Fibroblast of mammary gland (primary cell): ENCODE results near the gene CIAO3.
"Not testable (repeated sequence)": the region's sequence is repeated elsewhere in the genome, so short reads cannot be mapped to it uniquely, and the experiment has no call there.

Source experiments
- DNase-seq: peaks from one replicate; pipeline ENCODE4 v3.0.0-alpha.2; 2010; ENCODE audit warnings: low read depth
- H3K4me3 ChIP-seq: 2 replicates; pipeline ENCODE4 v1.5.1; 2011; ENCODE audit warnings: low read depth, mild to moderate bottlenecking, low read length, moderate library complexity; ENCODE audit not compliant: control insufficient read depth
- TF ChIP-seq, protein P1 (sequence below): conservative IDR thresholded peaks from 2 replicates; pipeline ENCODE4 v1.5.1; 2011; ENCODE audit warnings: low read depth, low read length, inconsistent platforms; ENCODE audit not compliant: control insufficient read depth, insufficient read depth

CIAO3 gene

DNA sequence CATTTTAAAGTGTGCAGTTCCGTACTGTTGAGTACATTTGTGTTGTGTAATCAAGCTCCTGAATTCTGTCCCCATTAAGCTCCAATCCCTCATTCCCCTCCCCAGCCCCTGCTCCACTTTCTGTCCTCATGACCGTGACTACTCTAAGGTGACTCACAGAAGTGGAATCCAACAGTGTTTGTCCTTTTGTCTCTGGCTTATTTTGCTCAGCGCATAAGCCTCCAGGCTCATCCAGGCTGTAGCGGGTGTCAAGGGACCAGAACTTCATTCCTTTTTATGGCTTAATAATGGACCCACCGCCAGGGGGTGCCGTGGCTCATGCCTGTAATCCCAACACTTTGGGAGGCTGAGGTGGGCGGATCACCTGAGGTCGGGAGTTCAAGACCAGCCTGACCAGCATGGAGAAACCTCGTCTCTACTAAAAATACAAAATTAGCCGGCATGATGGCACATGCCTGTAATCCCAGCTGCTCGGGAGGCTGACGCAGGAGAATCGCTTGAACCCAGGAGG lies 28.0 kb downstream of the CIAO3 start:
- TF ChIP-seq, protein P1, sequence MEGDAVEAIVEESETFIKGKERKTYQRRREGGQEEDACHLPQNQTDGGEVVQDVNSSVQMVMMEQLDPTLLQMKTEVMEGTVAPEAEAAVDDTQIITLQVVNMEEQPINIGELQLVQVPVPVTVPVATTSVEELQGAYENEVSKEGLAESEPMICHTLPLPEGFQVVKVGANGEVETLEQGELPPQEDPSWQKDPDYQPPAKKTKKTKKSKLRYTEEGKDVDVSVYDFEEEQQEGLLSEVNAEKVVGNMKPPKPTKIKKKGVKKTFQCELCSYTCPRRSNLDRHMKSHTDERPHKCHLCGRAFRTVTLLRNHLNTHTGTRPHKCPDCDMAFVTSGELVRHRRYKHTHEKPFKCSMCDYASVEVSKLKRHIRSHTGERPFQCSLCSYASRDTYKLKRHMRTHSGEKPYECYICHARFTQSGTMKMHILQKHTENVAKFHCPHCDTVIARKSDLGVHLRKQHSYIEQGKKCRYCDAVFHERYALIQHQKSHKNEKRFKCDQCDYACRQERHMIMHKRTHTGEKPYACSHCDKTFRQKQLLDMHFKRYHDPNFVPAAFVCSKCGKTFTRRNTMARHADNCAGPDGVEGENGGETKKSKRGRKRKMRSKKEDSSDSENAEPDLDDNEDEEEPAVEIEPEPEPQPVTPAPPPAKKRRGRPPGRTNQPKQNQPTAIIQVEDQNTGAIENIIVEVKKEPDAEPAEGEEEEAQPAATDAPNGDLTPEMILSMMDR, result peak; percentile 47
- H3K4me3 ChIP-seq, result not testable (repeated sequence)
- DNase-seq, result peak; percentile 98

DNA sequence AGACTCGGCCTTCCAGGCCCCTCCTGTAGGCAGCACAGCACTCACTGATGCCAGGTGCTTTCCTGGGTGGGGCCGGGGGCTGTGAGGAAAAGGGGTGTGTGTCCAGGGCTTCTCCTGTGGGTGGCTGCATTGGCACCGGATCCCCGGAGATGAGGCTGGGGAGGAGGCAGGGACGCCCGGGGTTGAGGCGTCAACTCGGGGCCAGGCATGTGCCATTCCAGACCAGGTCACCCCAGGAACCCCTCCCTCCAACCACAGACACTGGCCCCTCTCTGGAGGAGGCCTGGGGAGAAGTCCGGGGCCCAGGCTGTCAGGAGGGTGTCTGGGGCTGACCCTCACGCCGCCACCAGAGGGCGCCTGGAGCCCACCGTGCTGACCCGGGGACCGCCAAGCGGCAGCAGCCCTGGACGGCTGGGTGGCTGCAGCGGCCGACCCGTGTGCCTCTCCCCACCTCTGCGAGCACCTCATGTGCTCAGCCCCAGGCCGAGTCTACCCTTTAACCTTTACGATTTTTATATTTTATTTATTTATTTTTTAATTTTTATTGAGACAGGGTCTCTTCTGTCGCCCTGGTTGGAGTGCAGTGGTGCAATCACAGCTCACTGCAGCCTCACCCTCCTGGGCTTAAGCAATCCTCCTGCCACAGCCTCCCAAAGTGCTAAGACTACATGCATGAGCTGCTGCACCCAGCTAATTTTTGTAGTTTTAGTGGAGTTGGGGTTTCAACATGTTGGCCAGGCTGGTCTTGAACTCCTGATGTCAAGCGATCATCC lies 29.1 kb downstream of the CIAO3 start:
- H3K4me3 ChIP-seq, result no peak overlapping the region
- TF ChIP-seq, protein P1, result peak; percentile 70
- peak; percentile 59 for DNase-seq

DNA sequence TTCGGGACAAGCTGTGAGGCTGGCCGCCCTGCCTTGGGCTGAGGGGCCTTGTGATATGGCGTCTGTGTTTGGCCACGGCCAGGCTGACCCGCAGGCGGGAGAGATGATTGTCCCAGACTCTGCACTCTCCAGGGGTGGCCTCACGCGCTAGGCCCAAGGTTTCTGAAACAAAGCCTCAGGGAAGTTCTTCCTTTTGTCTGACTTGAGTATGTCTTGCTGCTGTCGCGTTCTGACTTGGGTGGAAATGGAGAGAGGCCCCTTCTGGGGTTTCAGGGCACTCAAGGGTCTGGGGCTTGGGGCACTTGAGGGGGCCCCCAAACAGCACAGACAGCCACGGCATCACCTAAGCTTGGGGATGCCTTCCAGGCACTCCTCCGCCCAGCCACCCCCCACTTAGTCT lies 29.7 kb downstream of the CIAO3 start:
- DNase-seq, result no peak
- TF ChIP-seq, protein P1, result no peak
- H3K4me3 ChIP-seq, result no peak overlapping the region

DNA sequence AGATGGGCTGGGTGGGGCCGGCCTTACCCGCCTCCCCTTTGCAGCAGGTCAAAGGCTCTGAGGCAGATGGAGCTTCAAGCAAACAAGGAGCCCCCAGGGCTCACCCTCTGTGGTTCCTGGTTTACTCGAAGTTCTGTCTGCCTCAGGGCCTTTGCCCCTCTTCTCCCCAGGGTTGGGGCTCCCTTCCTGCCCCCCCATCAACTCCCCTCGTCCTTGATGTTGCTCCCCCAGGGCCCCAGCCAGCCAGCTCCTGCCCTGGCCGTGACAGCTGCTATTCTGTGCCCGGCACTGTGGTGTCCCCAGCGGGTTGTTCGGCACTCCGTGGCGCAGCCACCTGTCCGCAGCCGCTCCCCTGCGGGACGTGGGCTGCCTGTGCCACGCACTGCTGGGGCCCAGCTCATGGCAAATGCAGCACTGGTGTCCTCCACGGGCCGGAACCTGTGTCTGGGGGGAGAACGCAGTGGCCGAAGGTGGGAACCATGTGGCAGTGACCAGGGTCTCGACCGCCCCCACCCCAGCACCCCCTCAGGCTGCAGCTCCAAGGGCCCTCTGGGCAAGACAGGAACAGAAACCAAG lies 30.2 kb downstream of the CIAO3 start:
- no peak for DNase-seq
- no peak overlapping the region for H3K4me3 ChIP-seq
- TF ChIP-seq, protein P1, result no peak

DNA sequence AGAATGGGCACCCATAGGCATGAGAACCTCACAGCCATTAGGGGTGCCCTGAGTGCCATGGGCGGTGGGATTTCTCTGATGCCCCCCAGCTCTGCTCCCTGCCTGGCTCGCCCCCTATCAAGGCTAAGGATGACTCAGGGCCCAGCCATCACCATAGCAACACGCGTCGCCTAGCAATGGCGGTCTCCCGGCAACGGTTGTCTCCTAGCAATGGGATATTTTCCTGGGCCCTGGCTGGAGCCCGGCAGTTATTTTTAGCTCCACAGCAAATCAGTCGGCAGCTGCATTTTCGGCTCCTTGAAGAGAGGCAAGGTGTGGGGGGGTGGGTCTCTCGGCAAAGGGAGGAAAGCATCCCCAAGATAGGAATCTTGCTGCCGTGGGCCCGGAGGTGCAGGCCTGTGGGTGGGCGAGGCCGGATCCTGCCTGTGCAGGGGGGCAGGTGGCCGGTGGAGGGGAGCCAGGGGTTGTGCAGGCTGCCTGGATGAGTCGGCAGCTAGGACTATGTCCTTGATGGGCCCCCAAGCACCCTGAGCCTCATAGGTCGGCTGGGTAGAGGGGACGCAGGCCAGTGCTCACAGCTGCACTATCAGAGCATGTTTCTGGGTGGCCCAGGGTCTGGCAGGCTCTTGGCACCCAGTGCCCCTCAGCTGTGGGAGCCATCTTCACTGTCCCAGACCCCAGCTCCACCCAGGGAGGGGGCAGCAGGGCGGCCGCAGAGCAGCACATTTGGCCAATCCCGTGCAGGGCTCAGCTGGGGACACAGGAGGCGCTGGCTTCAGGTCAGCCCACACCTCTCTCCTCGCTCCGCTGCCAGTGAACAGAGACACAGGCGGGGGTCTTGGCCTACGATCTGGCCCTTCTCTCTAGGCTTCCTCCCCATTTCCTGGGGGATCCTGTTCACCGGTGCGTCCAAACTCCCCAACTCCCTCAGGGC lies 31.0 kb downstream of the CIAO3 start:
- peak; percentile 84 for DNase-seq
- TF ChIP-seq, protein P1, result no peak
- H3K4me3 ChIP-seq, result no peak overlapping the region

DNA sequence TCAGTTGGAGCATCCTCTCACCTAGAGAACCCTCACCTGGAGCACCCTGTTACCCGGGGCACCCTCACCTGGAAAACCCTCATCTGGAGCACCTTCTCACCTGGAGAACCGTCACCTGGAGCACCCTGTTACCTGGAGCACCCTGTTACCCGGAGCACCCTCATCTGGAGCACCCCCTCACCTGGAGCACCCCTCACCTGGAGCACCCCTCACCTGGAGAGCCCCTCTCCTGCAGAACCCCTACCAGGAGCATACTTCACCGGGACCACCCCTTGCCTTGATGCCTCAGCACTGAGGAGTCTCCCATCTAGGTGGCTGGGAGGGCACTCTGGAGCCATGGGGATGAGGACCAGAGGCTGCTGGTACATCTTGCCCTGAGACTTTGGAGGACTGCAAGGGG lies 31.8 kb downstream of the CIAO3 start:
- H3K4me3 ChIP-seq, result no peak overlapping the region
- no peak for DNase-seq
- TF ChIP-seq, protein P1, result no peak
